Cardiac fibroblast (primary cell): ENCODE data around the gene COQ10B.
"Not testable (repeated sequence)": the region's sequence is repeated elsewhere in the genome, so short reads cannot be mapped to it uniquely, and the experiment has no call there.

Experiments used
- DNase-seq, 2 donors: peaks; one replicate each; pipeline versions ENCODE4 v3.0.0 to v3.0.0-alpha.2; 2010; ENCODE audit warnings: low read depth in 2 of 2
- H3K4me3 ChIP-seq, 2 donors: replicated peaks in 1 of 2; 1 replicate in 1 of 2; 2 replicates in 1 of 2; pipeline ENCODE4 v1.5.1; 2011; ENCODE audit warnings: low read depth in 2 of 2, low read length in 2 of 2, mild to moderate bottlenecking in 2 of 2, moderate library complexity in 1 of 2
- TF ChIP-seq, protein P1 (sequence below): IDR thresholded peaks from one replicate; pipeline ENCODE4 v1.5.1; 2011; ENCODE audit warnings: low read depth, mild to moderate bottlenecking, low read length, inconsistent platforms

Gene COQ10B

GRCh38 chr2:197423307-197423706, 30.0 kb upstream of the COQ10B start:
- no peak for DNase-seq
- H3K4me3 ChIP-seq: no peak overlapping the region
- TF ChIP-seq, protein P1, sequence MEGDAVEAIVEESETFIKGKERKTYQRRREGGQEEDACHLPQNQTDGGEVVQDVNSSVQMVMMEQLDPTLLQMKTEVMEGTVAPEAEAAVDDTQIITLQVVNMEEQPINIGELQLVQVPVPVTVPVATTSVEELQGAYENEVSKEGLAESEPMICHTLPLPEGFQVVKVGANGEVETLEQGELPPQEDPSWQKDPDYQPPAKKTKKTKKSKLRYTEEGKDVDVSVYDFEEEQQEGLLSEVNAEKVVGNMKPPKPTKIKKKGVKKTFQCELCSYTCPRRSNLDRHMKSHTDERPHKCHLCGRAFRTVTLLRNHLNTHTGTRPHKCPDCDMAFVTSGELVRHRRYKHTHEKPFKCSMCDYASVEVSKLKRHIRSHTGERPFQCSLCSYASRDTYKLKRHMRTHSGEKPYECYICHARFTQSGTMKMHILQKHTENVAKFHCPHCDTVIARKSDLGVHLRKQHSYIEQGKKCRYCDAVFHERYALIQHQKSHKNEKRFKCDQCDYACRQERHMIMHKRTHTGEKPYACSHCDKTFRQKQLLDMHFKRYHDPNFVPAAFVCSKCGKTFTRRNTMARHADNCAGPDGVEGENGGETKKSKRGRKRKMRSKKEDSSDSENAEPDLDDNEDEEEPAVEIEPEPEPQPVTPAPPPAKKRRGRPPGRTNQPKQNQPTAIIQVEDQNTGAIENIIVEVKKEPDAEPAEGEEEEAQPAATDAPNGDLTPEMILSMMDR: no peak

DNA sequence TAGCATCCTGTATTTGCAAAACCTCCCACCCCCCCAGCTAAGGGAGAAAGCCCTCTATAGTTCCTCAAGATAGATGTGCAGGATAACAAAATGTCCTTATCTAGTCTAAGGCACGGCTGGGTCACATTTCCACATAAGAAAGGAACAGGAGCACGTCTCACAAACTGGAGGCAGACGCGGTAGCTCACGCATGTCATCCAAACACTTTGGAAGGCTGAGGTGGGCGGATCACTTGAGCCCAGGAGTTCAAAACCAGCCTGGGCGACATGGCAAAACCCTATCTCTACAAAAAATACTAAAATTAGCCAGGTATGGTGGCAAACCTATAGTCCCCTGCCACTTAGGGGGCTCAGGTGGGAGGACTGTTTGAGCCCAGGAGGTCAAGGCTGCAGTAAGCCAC, 27.8 kb upstream of the COQ10B start:
- H3K4me3 ChIP-seq: no peak overlapping the region
- DNase-seq: no peak
- TF ChIP-seq, protein P1: no peak

DNA sequence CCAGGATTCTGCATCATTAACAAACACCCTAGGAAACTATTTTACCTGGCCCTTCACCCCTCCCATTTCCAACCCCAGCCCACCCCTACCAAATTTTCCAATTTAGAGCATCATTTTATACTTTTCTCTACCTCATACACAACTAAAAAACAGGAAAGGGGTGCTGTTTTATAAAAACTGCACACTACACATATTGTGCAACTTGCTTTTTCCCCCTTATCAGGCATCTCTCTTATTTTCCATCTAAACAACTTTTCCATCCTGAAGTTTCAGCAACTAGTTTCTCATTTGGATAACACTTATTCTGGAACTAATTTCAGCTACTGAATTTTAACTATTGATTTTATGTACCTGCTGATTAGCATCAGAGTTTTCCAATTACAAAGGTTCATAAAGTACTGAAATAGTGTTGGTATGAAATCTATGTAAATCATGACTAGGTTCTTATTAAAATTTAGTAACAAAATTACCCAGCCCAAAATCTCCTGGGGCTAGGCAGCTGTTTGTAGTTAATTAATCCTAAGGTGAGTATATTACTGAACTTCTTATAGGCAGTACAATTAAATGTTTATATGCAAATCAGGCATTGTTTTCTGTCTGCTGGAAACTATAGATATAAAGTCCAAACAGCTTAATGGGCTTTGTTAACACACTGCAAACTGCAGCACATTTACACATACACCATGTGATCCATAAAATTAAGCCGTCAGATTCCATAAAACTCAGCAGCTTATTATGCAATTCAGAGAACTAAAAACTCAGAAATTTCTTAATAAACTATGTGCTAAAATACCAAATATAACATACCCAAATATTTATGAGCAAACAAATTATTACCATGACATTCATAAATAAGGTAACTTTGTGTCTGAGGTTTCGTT, 26.4 kb upstream of the COQ10B start:
- H3K4me3 ChIP-seq: no peak overlapping the region
- TF ChIP-seq, protein P1: no peak
- DNase-seq: no peak

DNA sequence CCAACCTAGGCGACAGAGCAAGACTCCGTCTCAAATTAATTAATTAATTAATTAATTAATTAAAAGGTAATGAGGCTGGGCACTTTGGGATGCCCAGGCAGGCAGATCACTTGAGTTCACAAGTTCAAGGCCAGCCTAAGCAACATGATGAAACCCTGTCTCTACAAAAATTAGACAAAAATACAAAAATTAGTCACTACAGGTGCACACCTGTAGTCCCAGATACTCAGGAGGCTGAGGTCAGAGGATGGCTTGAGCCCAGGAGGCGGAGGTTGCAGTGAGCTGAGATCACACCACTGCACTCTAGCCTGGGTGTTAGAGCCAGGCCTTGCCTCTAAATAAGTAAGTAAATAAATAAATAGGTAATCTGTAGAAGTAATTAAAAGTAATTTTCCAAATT, 25.4 kb upstream of the COQ10B start:
- H3K4me3 ChIP-seq: no peak overlapping the region
- no peak for DNase-seq
- TF ChIP-seq, protein P1: no peak

DNA sequence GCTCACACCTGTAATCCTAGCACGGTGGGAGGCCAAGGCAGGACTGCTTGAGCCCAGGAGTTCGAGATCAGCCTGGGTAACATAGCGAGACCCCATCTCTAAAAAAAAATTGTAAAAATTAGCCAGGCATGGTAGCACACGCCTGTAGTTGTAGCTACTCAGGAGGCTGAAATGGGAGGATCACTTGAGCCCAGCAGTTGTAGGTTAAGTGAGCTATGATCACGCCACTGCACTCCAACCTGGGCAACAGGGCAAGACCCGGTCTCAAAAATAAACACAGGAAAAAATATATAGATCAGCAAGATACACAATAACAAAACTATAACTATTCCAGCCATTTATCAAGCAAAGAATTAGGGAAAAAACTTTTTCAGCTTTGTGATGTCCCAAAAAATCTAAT, 21.5 kb upstream of the COQ10B start:
- no peak for DNase-seq
- TF ChIP-seq, protein P1: no peak
- no peak overlapping the region for H3K4me3 ChIP-seq

DNA sequence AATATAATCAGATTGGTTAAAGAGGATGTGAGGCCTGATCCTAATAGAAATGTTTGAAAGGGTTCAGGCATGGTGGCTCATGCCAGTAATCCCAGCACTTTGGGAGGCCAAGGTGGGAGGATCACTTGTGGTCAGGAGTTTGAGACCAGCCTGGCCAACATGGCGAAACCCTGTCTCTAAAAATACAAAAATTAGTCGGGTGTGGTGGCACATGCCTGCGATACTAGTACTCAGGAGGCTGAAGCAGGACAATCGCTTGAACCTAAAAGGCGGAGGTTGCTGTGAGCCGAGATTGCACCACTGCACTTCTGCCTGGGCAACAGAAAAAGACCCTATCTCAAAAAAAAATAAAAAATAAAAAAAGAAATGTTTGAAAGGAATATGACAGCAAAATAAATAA, 20.8 kb upstream of the COQ10B start:
- peak overlapping the region in 1 of 2 donors; percentile 99 for H3K4me3 ChIP-seq
- DNase-seq: not testable (repeated sequence)

DNA sequence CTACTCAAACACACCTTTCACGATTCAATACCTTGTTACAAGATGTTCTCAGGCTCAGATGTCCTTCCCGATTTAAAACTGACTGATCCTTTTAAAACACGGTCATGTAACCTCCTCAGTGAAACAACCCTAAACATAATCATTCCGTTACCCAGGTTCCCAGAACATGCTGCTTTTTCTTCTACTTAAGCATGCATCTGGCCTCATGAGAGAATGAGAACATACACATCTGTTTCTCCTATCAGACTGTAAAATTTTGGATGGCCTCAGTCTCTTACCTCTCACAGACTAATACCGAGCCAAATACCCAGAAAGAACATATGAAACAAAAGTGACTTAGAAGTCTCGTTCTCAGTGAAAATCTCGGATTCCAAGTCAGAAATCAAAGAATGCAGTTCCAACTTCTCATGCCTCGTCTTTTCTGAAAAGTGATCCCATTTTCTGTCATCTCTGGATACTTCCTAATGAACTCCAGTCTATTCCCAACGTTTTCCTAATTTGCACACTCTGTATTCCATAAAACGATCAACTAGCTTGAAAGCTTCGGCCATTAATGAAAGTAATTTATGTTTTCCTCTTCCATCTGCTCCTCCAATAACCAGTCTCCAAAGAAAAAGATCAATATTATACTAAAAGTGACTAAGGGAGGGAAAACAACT, 19.4 kb upstream of the COQ10B start:
- peak; percentile 13 to 30 for DNase-seq
- TF ChIP-seq, protein P1: no peak
- H3K4me3 ChIP-seq: peak overlapping the region; percentile 99
